K562 (cell line): Measurements from ENCODE around the gene NPR2. TPM values are rescaled to one million over a fixed set of nuclear protein-coding genes. Genes with fewer than 3 reads are reported as not detected.
A peak's percentile ranks its signal among the peaks of the same experiment; 100 is the strongest.

Experiments used
- ATAC-seq: fragments of 200-7000 bp; cut with Tn5 transposase; 3 replicates; pipeline ENCODE4 v1.9.1; 2020; ENCODE audit warnings: moderate library complexity
- BruUV-seq: library from RNA; stranded (reverse); fragments of 400-500 nt; replicated peaks from 2 replicates; lab custom pipeline; 2021; lab: Mats Ljungman, UMichigan
- CTCF ChIA-PET: fragments of 300-600 bp; formaldehyde crosslinking; extraction: SDS; loops from one replicate; lab custom pipeline; 2021; ENCODE audit warnings: low intra/inter-chr PET ratio; lab: Yijun Ruan, JAX
- POLR2A ChIA-PET: fragments of 300-600, 350-650 bp; sonication (Branson Sonifier 250); formaldehyde crosslinking; extraction: SDS; loops from one replicate; lab custom pipeline; 2021; ENCODE audit warnings: antibody characterized with exemption, inconsistent platforms; lab: Yijun Ruan, JAX
- DNase-seq, 4 experiments: peaks; one replicate each; pipeline versions ENCODE4 v3.0.0 to v3.0.0-alpha.2; 2011 to 2018; ENCODE audit warnings: low spot score in 3 of 4, mixed read lengths in 3 of 4; ENCODE audit errors: extremely low read depth in 1 of 4
- FAIRE-seq: peaks from 2 replicates; lab custom pipeline; 2011; peaks lifted over from hg19 to GRCh38; lab: Jason Lieb, UNC
- H2AFZ ChIP-seq: 2 replicates; pipeline ENCODE4 v1.6.0; 2011; ENCODE audit warnings: low read depth, low read length, control low read depth, inconsistent platforms
- H3K27ac ChIP-seq: fragments of 200-600 bp; 3 replicates; pipeline ENCODE4 v1.8.0; 2011; ENCODE audit warnings: low read depth, mild to moderate bottlenecking, control low read depth, inconsistent platforms, low read length, moderate library complexity, mixed read lengths; ENCODE audit errors: extremely low read depth
- H3K27me3 ChIP-seq, 2 experiments: fragments of 300-600 bp in 1 of 2; 2 replicates in 1 of 2; 3 replicates in 1 of 2; pipeline versions ENCODE4 v1.6.0 to v1.8.0; 2011; ENCODE audit warnings: inconsistent platforms in 2 of 2, low read length in 2 of 2, mild to moderate bottlenecking in 1 of 2, mixed read lengths in 1 of 2, moderate library complexity in 1 of 2; ENCODE audit not compliant: control insufficient read depth in 2 of 2, insufficient read depth in 2 of 2
- H3K36me3 ChIP-seq: fragments of 300-600 bp; 3 replicates; pipeline ENCODE4 v1.8.0; 2011; ENCODE audit warnings: mild to moderate bottlenecking, low read length, inconsistent platforms; ENCODE audit not compliant: control insufficient read depth, insufficient read depth
- H3K4me1 ChIP-seq, 2 experiments: fragments of 200-600 bp in 1 of 2; replicated peaks in 1 of 2; 2 replicates in 1 of 2; 3 replicates in 1 of 2; pipeline versions ENCODE4 v1.5.1 to v1.8.0; 2011; ENCODE audit warnings: inconsistent platforms in 2 of 2, low read length in 2 of 2, mild to moderate bottlenecking in 1 of 2, mixed read lengths in 1 of 2, moderate library complexity in 1 of 2; ENCODE audit not compliant: control insufficient read depth in 2 of 2, insufficient read depth in 2 of 2
- H3K4me2 ChIP-seq: 2 replicates; pipeline ENCODE4 v1.6.1; 2011; ENCODE audit warnings: low read length, control low read depth, inconsistent platforms, mixed read lengths; ENCODE audit not compliant: insufficient read depth
- H3K4me3 ChIP-seq: fragments of 200-600 bp; sonication (generic), shearing (Covaris generic); 2 replicates; pipeline ENCODE4 v1.5.1; 2016; ENCODE audit warnings: control low read depth, inconsistent platforms
- H3K79me2 ChIP-seq: fragments of 200-600 bp; 3 replicates; pipeline ENCODE4 v1.8.0; 2011; ENCODE audit warnings: low read length, inconsistent platforms; ENCODE audit not compliant: control insufficient read depth, insufficient read depth
- H3K9ac ChIP-seq, 2 experiments: 2 replicates each; pipeline versions ENCODE4 v1.6.0 to v1.6.1; 2011; ENCODE audit warnings: low read depth in 2 of 2, low read length in 2 of 2, control low read depth in 1 of 2, inconsistent platforms in 1 of 2, mild to moderate bottlenecking in 1 of 2, mixed read lengths in 1 of 2; ENCODE audit not compliant: insufficient read depth in 1 of 2
- H3K9me1 ChIP-seq: one replicate; pipeline ENCODE4 v1.6.0; 2011; ENCODE audit warnings: inconsistent platforms, mild to moderate bottlenecking, low read length, moderate library complexity; ENCODE audit not compliant: control insufficient read depth, insufficient read depth
- H3K9me3 ChIP-seq: replicated peaks from 2 replicates; pipeline ENCODE4 v1.5.1; 2011; ENCODE audit warnings: low read depth, low read length, inconsistent platforms; ENCODE audit not compliant: control insufficient read depth, insufficient read depth
- H4K20me1 ChIP-seq: replicated peaks from 2 replicates; pipeline ENCODE4 v1.6.1; 2011; ENCODE audit warnings: low read length, inconsistent platforms, mixed read lengths; ENCODE audit not compliant: control insufficient read depth, insufficient read depth
- CTBP1 ChIP-seq: fragments of 450-650 bp; IDR thresholded peaks from 2 replicates; pipeline ENCODE4 v1.6.1; 2016; ENCODE audit warnings: borderline replicate concordance
- ELF2 ChIP-seq: fragments of 250-450 bp; sonication (Bioruptor Pico); IDR thresholded peaks from 2 replicates; pipeline ENCODE4 v1.5.0; 2021; ENCODE audit warnings: mild to moderate bottlenecking
- FOXK2 ChIP-seq, 2 experiments: fragments of 450-650 bp; IDR thresholded peaks in 1 of 2; conservative IDR thresholded peaks in 1 of 2; 2 replicates each; pipeline ENCODE4 v1.6.1; 2016; ENCODE audit warnings: low read depth in 2 of 2, mild to moderate bottlenecking in 1 of 2
- HDAC1 ChIP-seq, 2 experiments: fragments of 450-650 bp; IDR thresholded peaks; 2 replicates each; pipeline ENCODE4 v1.6.1; 2016 to 2017; ENCODE audit warnings: inconsistent platforms in 1 of 2, mild to moderate bottlenecking in 1 of 2, moderate library complexity in 1 of 2
- NCOA4 ChIP-seq: fragments of 450-650 bp; IDR thresholded peaks from 2 replicates; pipeline ENCODE4 v1.6.1; 2018; ENCODE audit warnings: mild to moderate bottlenecking; ENCODE audit not compliant: partially characterized antibody
- NUFIP1 ChIP-seq: fragments of 450-650 bp; IDR thresholded peaks from 2 replicates; pipeline ENCODE4 v1.6.1; 2018; ENCODE audit not compliant: partially characterized antibody
- RBM34 ChIP-seq: fragments of 200-400 bp; formaldehyde crosslinking; IDR thresholded peaks from 2 replicates; pipeline ENCODE4 v1.6.1; 2018; ENCODE audit warnings: low read length, borderline replicate concordance; ENCODE audit not compliant: insufficient read depth
- TFAM ChIP-seq: fragments of 250-450 bp; sonication (Bioruptor Pico); conservative IDR thresholded peaks from 2 replicates; pipeline ENCODE4 v1.5.0; 2021; ENCODE audit warnings: mild to moderate bottlenecking, moderate library complexity
- ZNF224 ChIP-seq: sonication (generic); formaldehyde crosslinking; IDR thresholded peaks from 2 replicates; pipeline ENCODE4 v1.8.0; 2022; ENCODE audit warnings: mild to moderate bottlenecking, missing genetic modification reagents
- ZNF253 ChIP-seq: fragments of 250-450 bp; sonication (Bioruptor Pico); conservative IDR thresholded peaks from 2 replicates; pipeline ENCODE4 v1.6.1; 2021; ENCODE audit warnings: mild to moderate bottlenecking
- ZNF274 ChIP-seq: IDR thresholded peaks from 2 replicates; pipeline ENCODE4 v1.6.1; 2011; ENCODE audit warnings: low read depth, mild to moderate bottlenecking, low read length, moderate library complexity, borderline replicate concordance
- WGBS: fragments of 100-300 bp; shearing (Covaris generic); methylation state at CpG from one replicate; pipeline ENCODE4 v1.1.6; 2016; ENCODE audit warnings: low coverage, mixed read lengths; ENCODE audit not compliant: insufficient coverage; ENCODE audit errors: missing lambda C conversion rate; 5-methylcytosine and 5-hydroxymethylcytosine counted together
- in situ Hi-C: fragments of 300-500 bp; cut with MboI; formaldehyde crosslinking; loops from 4 replicates; pipeline ENCODE4 v1.15.0; 2018; ENCODE audit warnings: inconsistent platforms, mixed read lengths
- intact Hi-C: fragments of 100-400 bp; cut with micrococcal nuclease; formaldehyde crosslinking; loops from 2 replicates; pipeline ENCODE4 v1.14.2; 2022
- polyA plus RNA-seq, 8 experiments: library from polyadenylated mRNA; depleted of rRNA in 4 of 8; stranded (reverse) in 5 of 8; unstranded in 3 of 8; fragments of >200 nt; fragmentation: Nextera tagmentation in 2 of 8; fragmentation: Illumina TruSeq in 1 of 8; extraction: Ambion mirVana in 2 of 8; extraction: Trizol in 1 of 8; gene quantifications; 2 replicates each; pipeline versions ENCODE4 v1.2.1 to v1.2.3, GENCODE V29; 2011 to 2014; ENCODE audit warnings: inconsistent platforms in 1 of 8, missing spikeins in 1 of 8
- total RNA-seq, 7 experiments: library from RNA; depleted of rRNA in 6 of 7; stranded (reverse); fragments of >200 nt in 6 of 7; fragmentation: Illumina TruSeq in 2 of 7; extraction: Trizol in 2 of 7; gene quantifications; 2 replicates each; pipeline versions ENCODE4 v1.2.1 to v1.2.3, GENCODE V29; 2011 to 2021; ENCODE audit warnings: low replicate concordance in 1 of 7
- TF ChIP-seq, protein P1 (sequence below): sonication (generic); formaldehyde crosslinking; IDR thresholded peaks from 2 replicates; pipeline ENCODE4 v1.5.0; 2020; ENCODE audit warnings: missing genetic modification reagents
- TF ChIP-seq, protein P2 (sequence below), 2 experiments: fragments of 450-650 bp in 1 of 2; sonication (generic) in 1 of 2; formaldehyde crosslinking in 1 of 2; IDR thresholded peaks in 1 of 2; conservative IDR thresholded peaks in 1 of 2; 2 replicates each; pipeline versions ENCODE4 v1.6.1 to v1.8.1; 2016 to 2023; ENCODE audit warnings: mild to moderate bottlenecking in 2 of 2, moderate library complexity in 2 of 2, inconsistent platforms in 1 of 2, missing genetic modification reagents in 1 of 2
- TF ChIP-seq, protein P3 (sequence below): fragments of 250-450 bp; sonication (Bioruptor Pico); IDR thresholded peaks from 2 replicates; pipeline ENCODE4 v1.8.0; 2022; ENCODE audit warnings: moderate library complexity, mild to moderate bottlenecking, inconsistent platforms
- TF ChIP-seq, protein P4 (sequence below): fragments of 450-650 bp; IDR thresholded peaks from 2 replicates; pipeline ENCODE4 v1.6.1; 2016

NPR2 gene
- total and polyA plus RNA-seq, 9 of the 15 experiments (the other 6 are each of a cell fraction or from before 2014, with no cell fraction given), result 2.4 to 12.9 (median 6.0) TPM

DNA sequence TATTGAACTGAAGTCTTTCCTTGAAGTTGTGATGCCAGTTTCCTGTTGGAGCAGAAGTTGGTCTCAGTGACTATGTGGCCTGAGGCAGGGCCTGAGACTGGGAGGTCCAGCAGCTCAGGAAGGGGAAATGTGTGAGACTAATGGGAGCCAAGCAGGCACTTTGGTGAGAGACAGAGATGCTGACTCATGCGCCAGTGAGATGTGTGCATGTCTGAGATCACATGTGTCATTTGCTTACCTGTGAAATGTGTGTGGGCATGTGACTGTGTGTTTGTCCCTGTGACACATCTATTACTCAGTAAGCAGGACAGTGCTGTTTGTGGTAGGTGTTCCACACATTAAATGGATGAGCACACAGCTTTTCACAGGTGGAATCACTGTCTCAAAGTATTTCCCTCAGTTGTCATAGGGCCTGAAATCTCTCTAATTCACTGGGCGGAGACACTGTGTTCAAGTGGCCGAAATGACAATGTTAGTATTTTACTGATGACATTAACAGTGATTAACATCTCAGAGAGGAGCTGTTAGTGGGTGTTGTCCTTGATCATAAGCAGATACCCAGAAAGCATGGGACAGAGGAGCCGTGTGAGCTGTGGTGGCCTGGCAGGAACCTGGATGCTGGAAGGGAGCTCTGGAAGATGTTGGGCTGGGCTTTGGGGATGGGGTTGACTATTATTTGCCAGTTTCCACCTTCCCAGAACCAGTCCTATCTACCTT is 7.4 kb downstream of the NPR2 start:
- Histone ChIP-seq H3K4me2 (peak overlapping the region; percentile 46; the same call in 1 of the 2 replicates), H3K27ac (peak overlapping the region; percentile 62; the same call in 2 of the 3 replicates), H4K20me1 (no peaks in the 10 kb centered on the region), H2AFZ (peak overlapping the region; percentile 40; the same call in 1 of the 2 replicates), H3K9me3 (no peaks in the 10 kb centered on the region), H3K9me1 (no peaks in the 10 kb centered on the region), H3K4me1 (peaks cover 17 to 35% of the 10 kb centered on the region in 2 experiments; a peak in 4 of 5 replicates), H3K27me3 (no peaks in the 10 kb centered on the region), H3K9ac (peak overlapping the region in 1 of 2 experiments; percentile 25; a peak in 1 of 4 replicates), H3K36me3 (peaks cover 18% of the 10 kb centered on the region; the same call in 2 of the 3 replicates), H3K79me2 (no peaks in the 10 kb centered on the region; the same call in 2 of the 3 replicates), H3K4me3 (no peak overlapping the region)
- BruUV-seq, result no TSS peak
- POLR2A ChIA-PET, result interaction anchor here (0.7 to 1.9 kb wide), 3 partner anchors 16 to 1182 kb away, joined by 3 to 5 read pairs (median 3); partner anchors contain the start of gene HINT2
- whole genome bisulfite sequencing, result 56% methylated on average over 4 of the region's 4 CpGs
- FAIRE-seq (peak; percentile 92), ATAC-seq (peak; percentile 78), DNase-seq (peak; percentile 40 to 73 (median 50))
- in situ Hi-C loops, result loop anchor here (10.0 kb wide), 1 partner anchor 86 kb away; no protein-coding TSS in a partner anchor
- CTCF ChIA-PET, result no interaction called here
- intact Hi-C loops, result no loop called here
- no peak for TF ChIP-seq ZNF224 (CRISPR knock-in tag)
- no peak for TF ChIP-seq ELF2
- no peak for TF ChIP-seq NCOA4
- 0 out of 4 replicates have a peak, but pooled peaks of 1 of the 2 experiments have one; percentile 23 for TF ChIP-seq HDAC1 (IDR thresholded peaks at IDR 0.05)
- no peak for TF ChIP-seq ZNF274
- no peak for TF ChIP-seq ZNF253 (CRISPR knock-in tag)
- TF ChIP-seq, protein P1, sequence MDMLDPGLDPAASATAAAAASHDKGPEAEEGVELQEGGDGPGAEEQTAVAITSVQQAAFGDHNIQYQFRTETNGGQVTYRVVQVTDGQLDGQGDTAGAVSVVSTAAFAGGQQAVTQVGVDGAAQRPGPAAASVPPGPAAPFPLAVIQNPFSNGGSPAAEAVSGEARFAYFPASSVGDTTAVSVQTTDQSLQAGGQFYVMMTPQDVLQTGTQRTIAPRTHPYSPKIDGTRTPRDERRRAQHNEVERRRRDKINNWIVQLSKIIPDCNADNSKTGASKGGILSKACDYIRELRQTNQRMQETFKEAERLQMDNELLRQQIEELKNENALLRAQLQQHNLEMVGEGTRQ (CRISPR knock-in tag), result peak; percentile 13; the same call in 1 of the 2 replicates
- TF ChIP-seq, protein P2, sequence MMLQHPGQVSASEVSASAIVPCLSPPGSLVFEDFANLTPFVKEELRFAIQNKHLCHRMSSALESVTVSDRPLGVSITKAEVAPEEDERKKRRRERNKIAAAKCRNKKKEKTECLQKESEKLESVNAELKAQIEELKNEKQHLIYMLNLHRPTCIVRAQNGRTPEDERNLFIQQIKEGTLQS (IDR thresholded peaks at IDR 0.05), result peak; percentile 81
- TF ChIP-seq, protein P2 (CRISPR knock-in tag; conservative IDR thresholded peaks at IDR 0.05), result no peak
- TF ChIP-seq CTBP1, result peak; percentile 33; the same call in 1 of the 2 replicates
- no peak for TF ChIP-seq NUFIP1
- no peak for TF ChIP-seq RBM34
- TF ChIP-seq FOXK2 (conservative IDR thresholded peaks at IDR 0.05 in 1 of 2, IDR thresholded peaks at IDR 0.05 in 1 of 2; ENCODE audit: low read depth in 2 of 2), result 0 out of 4 replicates have a peak, but pooled peaks of 1 of the 2 experiments have one; percentile 37
- TF ChIP-seq, protein P3, sequence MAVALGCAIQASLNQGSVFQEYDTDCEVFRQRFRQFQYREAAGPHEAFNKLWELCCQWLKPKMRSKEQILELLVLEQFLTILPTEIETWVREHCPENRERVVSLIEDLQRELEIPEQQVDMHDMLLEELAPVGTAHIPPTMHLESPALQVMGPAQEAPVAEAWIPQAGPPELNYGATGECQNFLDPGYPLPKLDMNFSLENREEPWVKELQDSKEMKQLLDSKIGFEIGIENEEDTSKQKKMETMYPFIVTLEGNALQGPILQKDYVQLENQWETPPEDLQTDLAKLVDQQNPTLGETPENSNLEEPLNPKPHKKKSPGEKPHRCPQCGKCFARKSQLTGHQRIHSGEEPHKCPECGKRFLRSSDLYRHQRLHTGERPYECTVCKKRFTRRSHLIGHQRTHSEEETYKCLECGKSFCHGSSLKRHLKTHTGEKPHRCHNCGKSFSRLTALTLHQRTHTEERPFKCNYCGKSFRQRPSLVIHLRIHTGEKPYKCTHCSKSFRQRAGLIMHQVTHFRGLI, result no peak
- no peak for TF ChIP-seq TFAM (CRISPR knock-in tag)
- TF ChIP-seq, protein P4, sequence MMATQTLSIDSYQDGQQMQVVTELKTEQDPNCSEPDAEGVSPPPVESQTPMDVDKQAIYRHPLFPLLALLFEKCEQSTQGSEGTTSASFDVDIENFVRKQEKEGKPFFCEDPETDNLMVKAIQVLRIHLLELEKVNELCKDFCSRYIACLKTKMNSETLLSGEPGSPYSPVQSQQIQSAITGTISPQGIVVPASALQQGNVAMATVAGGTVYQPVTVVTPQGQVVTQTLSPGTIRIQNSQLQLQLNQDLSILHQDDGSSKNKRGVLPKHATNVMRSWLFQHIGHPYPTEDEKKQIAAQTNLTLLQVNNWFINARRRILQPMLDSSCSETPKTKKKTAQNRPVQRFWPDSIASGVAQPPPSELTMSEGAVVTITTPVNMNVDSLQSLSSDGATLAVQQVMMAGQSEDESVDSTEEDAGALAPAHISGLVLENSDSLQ, result peak; percentile 41
